Neural progenitor cell (in vitro differentiated cells): ENCODE measurements around the gene PEX7.

Experiments
- CTCF ChIP-seq: fragments of 200-600 bp; sonication (generic); IDR thresholded peaks from 2 replicates; pipeline ENCODE4 v1.5.1; 2017; ENCODE audit warnings: antibody characterized with exemption, mild to moderate bottlenecking
- EZH2 ChIP-seq: fragments of 200-600 bp; sonication (generic); IDR thresholded peaks from 2 replicates; pipeline ENCODE4 v1.6.1; 2017; ENCODE audit warnings: antibody characterized with exemption, mild to moderate bottlenecking, moderate library complexity
- EZH2phosphoT487 ChIP-seq: fragments of 200-600 bp; sonication (generic); IDR thresholded peaks from 2 replicates; pipeline ENCODE4 v1.6.1; 2017; ENCODE audit warnings: antibody characterized with exemption

DNA sequence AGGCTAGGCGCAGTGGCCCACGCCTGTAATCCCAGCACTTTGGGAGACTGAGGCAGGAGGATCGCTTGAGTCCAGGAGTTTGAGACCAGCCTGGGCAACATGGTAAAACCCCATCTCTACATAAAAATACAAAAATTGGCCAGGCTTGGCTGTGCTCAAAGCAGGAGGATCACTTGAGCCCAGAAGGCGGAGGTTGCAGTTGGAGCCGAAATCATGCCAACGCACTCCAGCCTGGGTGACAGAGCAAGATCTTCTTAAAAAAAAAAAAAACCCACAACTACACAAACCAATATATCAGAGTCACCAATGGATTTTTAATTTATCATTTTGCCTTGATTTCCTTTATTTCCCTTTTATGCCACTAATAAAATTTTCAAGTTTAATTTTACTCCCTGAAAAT is 39.4 kb upstream of the PEX7 start:
- TF ChIP-seq CTCF = no peak
- TF ChIP-seq EZH2phosphoT487 = no peak
- no peak for TF ChIP-seq EZH2
